Panc1 (cell line): ENCODE data around the gene DOCK4. TPM values are rescaled to one million over a fixed set of nuclear protein-coding genes. Genes with fewer than 3 reads are reported as not detected.

Experiments
- ATAC-seq: fragments of 200-7000 bp; cut with Tn5 transposase; 2 replicates; pipeline ENCODE4 v1.9.1; 2020; ENCODE audit warnings: mild to moderate bottlenecking, moderate library complexity
- BruUV-seq: library from RNA; stranded (reverse); fragments of 400-500 nt; replicated peaks from 2 replicates; lab custom pipeline; 2021; lab: Mats Ljungman, UMichigan
- CTCF ChIA-PET: fragments of 300-600 bp; sonication (Branson Sonifier 250); formaldehyde crosslinking; loops from one replicate; lab custom pipeline; 2022; ENCODE audit warnings: antibody characterized with exemption; lab: Charles Lee
- POLR2A ChIA-PET: fragments of 300-600 bp; sonication (Branson Sonifier 250); formaldehyde crosslinking; loops from one replicate; lab custom pipeline; 2022; ENCODE audit warnings: antibody characterized with exemption; lab: Charles Lee
- DNase-seq: peaks from one replicate; pipeline ENCODE4 v3.0.0-alpha.2; 2010; ENCODE audit warnings: low read depth, low spot score
- H3K27ac ChIP-seq: 2 replicates; pipeline ENCODE4 v1.5.1; 2011; ENCODE audit warnings: mild to moderate bottlenecking, low read length, inconsistent platforms
- H3K27me3 ChIP-seq: fragments of 200-500 bp; sonication (Bioruptor generic); 2 replicates; pipeline ENCODE4 v1.6.0; 2014; ENCODE audit warnings: low read length, inconsistent platforms; ENCODE audit not compliant: control insufficient read depth, insufficient read depth
- H3K36me3 ChIP-seq: fragments of 200-500 bp; sonication (Bioruptor generic); 2 replicates; pipeline ENCODE4 v1.5.1; 2014; ENCODE audit warnings: inconsistent platforms, mild to moderate bottlenecking, low read length, moderate library complexity; ENCODE audit not compliant: control insufficient read depth, insufficient read depth
- H3K4me1 ChIP-seq: 2 replicates; pipeline ENCODE4 v1.5.1; 2011; ENCODE audit warnings: inconsistent platforms, mild to moderate bottlenecking, low read length, moderate library complexity; ENCODE audit not compliant: control insufficient read depth, insufficient read depth
- H3K4me3 ChIP-seq, 2 experiments: 2 replicates each; pipeline ENCODE4 v1.5.1; 2011 to 2012; ENCODE audit warnings: low read depth in 2 of 2, low read length in 2 of 2, mild to moderate bottlenecking in 2 of 2, inconsistent platforms in 1 of 2, moderate library complexity in 1 of 2
- H3K9me3 ChIP-seq: fragments of 200-500 bp; sonication (Bioruptor generic); 2 replicates; pipeline ENCODE4 v1.5.1; 2014; ENCODE audit warnings: low read depth, mild to moderate bottlenecking, inconsistent platforms, low read length, moderate library complexity; ENCODE audit not compliant: control insufficient read depth, insufficient read depth
- POLR2AphosphoS5 ChIP-seq: IDR thresholded peaks from 2 replicates; pipeline ENCODE4 v1.6.1; 2012; ENCODE audit warnings: mild to moderate bottlenecking, low read depth, low read length, moderate library complexity
- REST ChIP-seq, 2 experiments: IDR thresholded peaks; 2 replicates each; pipeline ENCODE4 v1.6.1; 2011 to 2012; ENCODE audit warnings: low read depth in 2 of 2, control low read depth in 1 of 2, low read length in 1 of 2, mild to moderate bottlenecking in 1 of 2, moderate library complexity in 1 of 2; ENCODE audit not compliant: insufficient read depth in 1 of 2
- SIN3A ChIP-seq: IDR thresholded peaks from 2 replicates; pipeline ENCODE4 v1.6.1; 2012; ENCODE audit warnings: low read depth, mild to moderate bottlenecking, low read length, moderate library complexity, borderline replicate concordance; ENCODE audit not compliant: insufficient read depth
- TCF7L2 ChIP-seq: IDR thresholded peaks from 2 replicates; pipeline ENCODE4 v1.6.1; 2011; ENCODE audit warnings: mild to moderate bottlenecking, low read depth, low read length, inconsistent platforms
- in situ Hi-C: cut with HindIII; loops from 2 replicates; pipeline ENCODE4 v1.10.0; 2016; ENCODE audit warnings: low sequenced_read_pairs, low pct_unique_long_range_greater_than_20kb
- intact Hi-C: fragments of 100-400 bp; cut with micrococcal nuclease; formaldehyde crosslinking; loops from one replicate; pipeline ENCODE4 v1.10.0; 2022; ENCODE audit not compliant: unreplicated experiment
- total RNA-seq: library from RNA; stranded (reverse); gene quantifications from one replicate; pipeline ENCODE4 v1.2.1, GENCODE V29; 2021; ENCODE audit not compliant: unreplicated experiment
- TF ChIP-seq, protein P1 (sequence below): fragments of 450-650 bp; IDR thresholded peaks from 2 replicates; pipeline ENCODE4 v1.5.1; 2017; ENCODE audit warnings: mild to moderate bottlenecking

DOCK4 gene
- total RNA-seq, 1 experiment from 2014 or later, result 10.8 TPM

- TF ChIP-seq POLR2AphosphoS5 (no peak), TCF7L2 (no peak), REST (IDR thresholded peaks at IDR 0.05; ENCODE audit: insufficient read depth in 1 of 2, low read depth in 2 of 2, low read length in 1 of 2) (no peak), SIN3A (no peak)
- TF ChIP-seq, protein P1, sequence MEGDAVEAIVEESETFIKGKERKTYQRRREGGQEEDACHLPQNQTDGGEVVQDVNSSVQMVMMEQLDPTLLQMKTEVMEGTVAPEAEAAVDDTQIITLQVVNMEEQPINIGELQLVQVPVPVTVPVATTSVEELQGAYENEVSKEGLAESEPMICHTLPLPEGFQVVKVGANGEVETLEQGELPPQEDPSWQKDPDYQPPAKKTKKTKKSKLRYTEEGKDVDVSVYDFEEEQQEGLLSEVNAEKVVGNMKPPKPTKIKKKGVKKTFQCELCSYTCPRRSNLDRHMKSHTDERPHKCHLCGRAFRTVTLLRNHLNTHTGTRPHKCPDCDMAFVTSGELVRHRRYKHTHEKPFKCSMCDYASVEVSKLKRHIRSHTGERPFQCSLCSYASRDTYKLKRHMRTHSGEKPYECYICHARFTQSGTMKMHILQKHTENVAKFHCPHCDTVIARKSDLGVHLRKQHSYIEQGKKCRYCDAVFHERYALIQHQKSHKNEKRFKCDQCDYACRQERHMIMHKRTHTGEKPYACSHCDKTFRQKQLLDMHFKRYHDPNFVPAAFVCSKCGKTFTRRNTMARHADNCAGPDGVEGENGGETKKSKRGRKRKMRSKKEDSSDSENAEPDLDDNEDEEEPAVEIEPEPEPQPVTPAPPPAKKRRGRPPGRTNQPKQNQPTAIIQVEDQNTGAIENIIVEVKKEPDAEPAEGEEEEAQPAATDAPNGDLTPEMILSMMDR, result no peak
- intact Hi-C loops, result loop anchor here (10.0 kb wide), 1 partner anchor 1141 kb away; no protein-coding TSS in a partner anchor
- ChIA-PET POLR2A (no interaction called here), CTCF (no interaction called here)
- H3K27me3 ChIP-seq, result no peaks in the 10 kb centered on the region
- no peaks in the 10 kb centered on the region for H3K9me3 ChIP-seq
- no peaks in the 10 kb centered on the region for H3K4me1 ChIP-seq
- H3K4me3 ChIP-seq, result no peak overlapping the region
- no peak overlapping the region for H3K27ac ChIP-seq
- DNase-seq (no peak), ATAC-seq (no peak)
- in situ Hi-C loops, result no loop called here
- H3K36me3 ChIP-seq, result no peaks in the 10 kb centered on the region
- BruUV-seq, result no TSS peak
These were observed 452.2 kb downstream of the DOCK4 start for GRCh38 chr7:111753968-111754367.

GRCh38 chr7:111752022-111752582 lies 454.1 kb downstream of the DOCK4 start:
- Histone ChIP-seq H3K27me3 (no peaks in the 10 kb centered on the region), H3K27ac (no peak overlapping the region), H3K4me1 (no peaks in the 10 kb centered on the region), H3K36me3 (no peaks in the 10 kb centered on the region), H3K4me3 (no peak overlapping the region), H3K9me3 (no peaks in the 10 kb centered on the region)
- in situ Hi-C loops (no loop called here), intact Hi-C loops (loop anchor here (10.0 kb wide), 1 partner anchor 1143 kb away; no protein-coding TSS in a partner anchor)
- no TSS peak for BruUV-seq
- ChIA-PET CTCF (interaction anchor here (0.7 kb wide), 1 partner anchor 110 kb away, joined by 3 read pairs; no protein-coding TSS in a partner anchor), POLR2A (interaction anchor here (0.6 kb wide), 1 partner anchor 492 kb away, joined by 10 read pairs; no protein-coding TSS in a partner anchor)
- no peak for DNase-seq
- TF ChIP-seq REST (IDR thresholded peaks at IDR 0.05; ENCODE audit: insufficient read depth in 1 of 2, low read depth in 2 of 2, low read length in 1 of 2), result no peak
- TF ChIP-seq, protein P1, result peak; percentile 92
- ATAC-seq, result peak; percentile 89
